Sigmoid colon (tissue), 4 donors: ENCODE data around the gene CRBN.

Experiments
- EP300 ChIP-seq, 4 donors: sonication (generic); formaldehyde crosslinking; IDR thresholded peaks; one replicate each; pipeline ENCODE4 v1.6.1; 2017; ENCODE audit warnings: antibody characterized with exemption in 4 of 4
- POLR2A ChIP-seq, 2 donors: fragments of 450-650 bp; IDR thresholded peaks; one replicate each; pipeline ENCODE4 v1.6.1; 2016; ENCODE audit warnings: antibody characterized with exemption in 2 of 2, mild to moderate bottlenecking in 2 of 2, moderate library complexity in 2 of 2
- POLR2AphosphoS5 ChIP-seq, 4 donors: sonication (generic); formaldehyde crosslinking; IDR thresholded peaks; one replicate each; pipeline ENCODE4 v1.6.1; 2017; ENCODE audit warnings: antibody characterized with exemption in 4 of 4
- TF ChIP-seq, protein P1 (sequence below), 4 experiments: fragments of 450-650 bp in 3 of 4; fragments of 200-600 bp in 1 of 4; IDR thresholded peaks; one replicate each; pipeline ENCODE4 v1.5.1; 2016 to 2019; ENCODE audit warnings: antibody characterized with exemption in 4 of 4, mild to moderate bottlenecking in 3 of 4, moderate library complexity in 2 of 4

DNA sequence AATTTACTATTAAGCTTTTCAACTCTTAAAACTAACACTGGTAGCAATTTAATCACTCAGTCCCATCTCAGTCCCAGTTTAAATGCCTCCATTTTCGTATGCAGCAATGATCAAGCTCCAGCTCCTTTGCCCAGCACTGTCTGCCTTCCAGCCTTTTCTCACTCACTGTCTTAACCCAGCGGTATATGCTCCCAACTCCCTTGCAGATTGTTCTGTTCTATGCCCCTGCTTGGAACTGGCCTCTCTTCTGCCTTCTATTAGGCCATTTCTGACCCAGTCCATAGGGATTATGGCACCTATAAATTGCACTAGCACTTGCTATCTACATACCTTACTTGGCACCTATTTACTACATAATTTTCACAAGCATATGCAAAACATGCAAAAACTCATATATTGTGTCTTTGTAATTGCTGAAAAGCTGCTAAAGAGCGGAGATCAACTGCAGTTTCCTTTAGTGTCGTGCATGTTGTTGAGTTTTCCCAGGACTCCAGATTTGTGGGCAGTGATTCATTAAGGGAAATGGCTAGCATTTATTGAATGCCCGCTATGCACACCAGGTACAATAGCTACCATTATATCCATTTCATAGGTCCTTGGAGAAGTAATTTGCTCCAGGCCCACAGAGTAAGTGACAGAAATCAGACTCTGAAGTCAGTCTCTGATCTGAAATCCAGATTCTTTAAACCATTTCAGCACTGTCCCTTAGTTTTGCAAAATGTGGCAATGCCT is 24.4 kb downstream of the CRBN start:
- TF ChIP-seq, protein P1, sequence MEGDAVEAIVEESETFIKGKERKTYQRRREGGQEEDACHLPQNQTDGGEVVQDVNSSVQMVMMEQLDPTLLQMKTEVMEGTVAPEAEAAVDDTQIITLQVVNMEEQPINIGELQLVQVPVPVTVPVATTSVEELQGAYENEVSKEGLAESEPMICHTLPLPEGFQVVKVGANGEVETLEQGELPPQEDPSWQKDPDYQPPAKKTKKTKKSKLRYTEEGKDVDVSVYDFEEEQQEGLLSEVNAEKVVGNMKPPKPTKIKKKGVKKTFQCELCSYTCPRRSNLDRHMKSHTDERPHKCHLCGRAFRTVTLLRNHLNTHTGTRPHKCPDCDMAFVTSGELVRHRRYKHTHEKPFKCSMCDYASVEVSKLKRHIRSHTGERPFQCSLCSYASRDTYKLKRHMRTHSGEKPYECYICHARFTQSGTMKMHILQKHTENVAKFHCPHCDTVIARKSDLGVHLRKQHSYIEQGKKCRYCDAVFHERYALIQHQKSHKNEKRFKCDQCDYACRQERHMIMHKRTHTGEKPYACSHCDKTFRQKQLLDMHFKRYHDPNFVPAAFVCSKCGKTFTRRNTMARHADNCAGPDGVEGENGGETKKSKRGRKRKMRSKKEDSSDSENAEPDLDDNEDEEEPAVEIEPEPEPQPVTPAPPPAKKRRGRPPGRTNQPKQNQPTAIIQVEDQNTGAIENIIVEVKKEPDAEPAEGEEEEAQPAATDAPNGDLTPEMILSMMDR (IDR thresholded peaks at IDR 0.05) = no peak
- no peak for TF ChIP-seq POLR2A (IDR thresholded peaks at IDR 0.05)
- no peak for TF ChIP-seq EP300 (IDR thresholded peaks at IDR 0.05)
- no peak for TF ChIP-seq POLR2AphosphoS5 (IDR thresholded peaks at IDR 0.05)
